Cardiac muscle cell (in vitro differentiated cells and primary cell): ENCODE results near the gene WDR70. TPM values are rescaled to one million over a fixed set of nuclear protein-coding genes. Genes with fewer than 3 reads are reported as not detected.
"Not testable (repeated sequence)": the region's sequence is repeated elsewhere in the genome, so short reads cannot be mapped to it uniquely, and the experiment has no call there.

Experiments used
- DNase-seq, 2 donors: peaks; one replicate each; pipeline versions ENCODE4 v3.0.0 to v3.0.0-alpha.2; 2010 to 2017; ENCODE audit warnings: low read depth in 1 of 2, low spot score in 1 of 2
- H3K27ac ChIP-seq: fragments of 200-600 bp; sonication (generic); 2 replicates; pipeline ENCODE4 v1.5.1; 2016
- H3K27me3 ChIP-seq: fragments of 200-600 bp; sonication (generic); 2 replicates; pipeline ENCODE4 v1.6.0; 2016; ENCODE audit warnings: control low read depth
- H3K36me3 ChIP-seq: fragments of 200-600 bp; sonication (generic); 2 replicates; pipeline ENCODE4 v1.5.1; 2016; ENCODE audit warnings: control low read depth
- H3K4me1 ChIP-seq: fragments of 200-600 bp; sonication (generic); 2 replicates; pipeline ENCODE4 v1.8.1; 2017; ENCODE audit warnings: low read depth, mild to moderate bottlenecking, mixed run types
- H3K4me3 ChIP-seq: fragments of 200-600 bp; sonication (generic); 2 replicates; pipeline ENCODE4 v1.5.1; 2016; ENCODE audit warnings: mild to moderate bottlenecking
- H3K9me3 ChIP-seq: fragments of 200-600 bp; sonication (generic); 2 replicates; pipeline ENCODE4 v1.5.1; 2017; ENCODE audit warnings: low read depth, mild to moderate bottlenecking, control low read depth
- CTCF ChIP-seq: IDR thresholded peaks from 2 replicates; pipeline ENCODE4 v1.5.1; 2012; ENCODE audit warnings: low read depth, mild to moderate bottlenecking, low read length
- polyA plus RNA-seq: library from polyadenylated mRNA; unstranded; fragments of >200 nt; fragmentation: Nextera tagmentation; extraction: Ambion mirVana; gene quantifications from 2 replicates; pipeline ENCODE4 v1.2.1, GENCODE V29; 2016
- total RNA-seq: library from RNA; depleted of rRNA; stranded (reverse); fragments of >200 nt; gene quantifications from 2 replicates; pipeline ENCODE4 v1.2.3, GENCODE V29; 2016

WDR70 gene
- total and polyA plus RNA-seq, 2 experiments from 2014 or later: 21.8 to 22.7 TPM

DNA sequence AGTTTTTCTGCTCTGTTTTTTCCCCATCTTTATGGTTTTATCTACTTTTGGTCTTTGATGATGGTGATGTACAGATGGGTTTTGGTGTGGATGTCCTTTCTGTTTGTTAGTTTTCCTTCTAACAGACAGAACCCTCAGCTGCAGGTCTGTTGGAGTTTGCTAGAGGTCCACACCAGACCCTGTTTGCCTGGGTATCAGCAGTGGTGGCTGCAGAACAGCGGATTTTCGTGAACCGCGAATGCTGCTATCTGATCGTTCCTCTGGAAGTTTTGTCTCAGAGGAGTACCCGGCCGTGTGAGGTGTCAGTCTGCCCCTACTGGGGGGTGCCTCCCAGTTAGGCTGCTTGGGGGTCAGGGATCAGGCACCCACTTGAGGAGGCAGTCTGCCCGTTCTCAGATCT, 300.2 kb downstream of the WDR70 start:
- H3K27ac ChIP-seq, H3K9me3 ChIP-seq, H3K27me3 ChIP-seq, DNase-seq, H3K4me3 ChIP-seq, H3K36me3 ChIP-seq, H3K4me1 ChIP-seq: not testable (repeated sequence)

DNA sequence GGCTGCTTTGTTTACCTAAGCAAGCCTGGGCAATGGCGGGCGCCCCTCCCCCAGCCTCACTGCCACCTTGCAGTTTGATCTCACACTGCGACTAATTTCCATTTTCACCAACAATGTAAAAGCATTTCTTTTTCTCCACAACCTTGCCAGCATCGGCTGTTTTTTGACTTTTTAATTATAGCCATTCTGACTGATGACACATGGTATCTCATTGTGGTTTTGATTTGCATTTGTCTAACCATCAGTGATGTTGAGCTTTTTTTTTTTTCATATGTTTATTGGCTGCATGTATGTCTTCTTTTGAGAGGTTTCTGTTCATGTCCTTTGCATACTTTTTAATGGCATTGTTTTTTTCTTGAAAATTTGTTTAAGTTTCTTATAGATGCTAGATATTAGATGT, 300.8 kb downstream of the WDR70 start:
- not testable (repeated sequence) for H3K27ac ChIP-seq, H3K36me3 ChIP-seq, DNase-seq, H3K27me3 ChIP-seq, H3K9me3 ChIP-seq, H3K4me1 ChIP-seq, H3K4me3 ChIP-seq

GRCh38 chr5:37683072-37683471, 304.0 kb downstream of the WDR70 start:
- TF ChIP-seq CTCF: no peak
- Histone ChIP-seq H3K27me3 (no peaks in the 10 kb centered on the region), H3K36me3 (no peaks in the 10 kb centered on the region), H3K9me3 (no peaks in the 10 kb centered on the region), H3K27ac (no peak overlapping the region), H3K4me1 (no peaks in the 10 kb centered on the region), H3K4me3 (no peak overlapping the region)
- DNase-seq: no peak

GRCh38 chr5:37685211-37685610, 306.1 kb downstream of the WDR70 start:
- TF ChIP-seq CTCF: no peak
- DNase-seq: no peak
- no peaks in the 10 kb centered on the region for H3K36me3 ChIP-seq
- H3K9me3 ChIP-seq: no peaks in the 10 kb centered on the region
- H3K27ac ChIP-seq: no peak overlapping the region
- H3K4me1 ChIP-seq: no peaks in the 10 kb centered on the region
- no peaks in the 10 kb centered on the region for H3K27me3 ChIP-seq
- no peak overlapping the region for H3K4me3 ChIP-seq

DNA sequence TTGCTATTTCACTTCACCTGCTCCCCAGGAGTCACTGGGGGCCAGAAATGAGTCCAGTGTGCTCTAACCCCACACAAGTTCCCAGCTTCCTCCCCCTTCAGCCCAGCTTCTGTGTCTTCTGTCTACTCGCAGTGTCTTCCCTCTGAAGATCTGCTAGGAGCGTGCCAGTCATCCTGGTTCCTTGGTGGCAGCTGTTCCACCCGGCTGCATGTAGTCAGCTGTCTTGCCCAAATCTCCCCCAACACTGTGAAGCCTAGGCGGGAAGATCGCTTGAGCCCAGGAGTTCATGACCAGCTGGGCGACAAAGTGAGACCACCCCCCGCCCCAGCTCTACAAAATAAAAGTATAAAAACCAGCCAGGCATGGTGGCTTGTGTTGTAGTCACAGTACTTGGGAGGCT, 306.7 kb downstream of the WDR70 start:
- TF ChIP-seq CTCF: no peak
- no peaks in the 10 kb centered on the region for H3K4me1 ChIP-seq

DNA sequence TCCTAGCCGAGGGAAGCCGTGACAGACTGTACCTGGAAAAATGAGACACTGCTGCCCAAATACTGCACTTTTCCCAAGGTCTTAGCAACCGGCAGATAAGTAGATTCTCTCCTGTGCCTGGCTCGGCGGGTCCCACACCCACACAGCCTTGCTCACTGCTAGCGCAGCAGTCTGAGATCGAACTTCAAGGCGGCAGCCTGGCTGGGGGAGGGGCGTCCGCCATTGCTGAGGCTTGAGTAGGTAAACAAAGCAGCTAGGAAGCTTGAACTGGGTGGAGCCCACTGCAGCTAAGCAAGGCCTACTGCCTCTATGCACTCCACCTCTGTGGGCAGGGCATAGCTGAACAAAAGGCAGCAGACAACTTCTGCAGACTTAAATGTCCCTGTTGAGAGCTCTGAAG, 309.8 kb downstream of the WDR70 start:
- not testable (repeated sequence) for H3K36me3 ChIP-seq, H3K4me1 ChIP-seq, H3K27ac ChIP-seq, DNase-seq, H3K27me3 ChIP-seq, H3K4me3 ChIP-seq, H3K9me3 ChIP-seq

More for the DNA sequence above, 306.7 kb downstream of the WDR70 start:
- H3K36me3 ChIP-seq: no peaks in the 10 kb centered on the region
- H3K27me3 ChIP-seq: no peaks in the 10 kb centered on the region
- H3K27ac ChIP-seq: no peak overlapping the region
- H3K9me3 ChIP-seq: no peaks in the 10 kb centered on the region
- H3K4me3 ChIP-seq: no peak overlapping the region
- DNase-seq: no peak

DNA sequence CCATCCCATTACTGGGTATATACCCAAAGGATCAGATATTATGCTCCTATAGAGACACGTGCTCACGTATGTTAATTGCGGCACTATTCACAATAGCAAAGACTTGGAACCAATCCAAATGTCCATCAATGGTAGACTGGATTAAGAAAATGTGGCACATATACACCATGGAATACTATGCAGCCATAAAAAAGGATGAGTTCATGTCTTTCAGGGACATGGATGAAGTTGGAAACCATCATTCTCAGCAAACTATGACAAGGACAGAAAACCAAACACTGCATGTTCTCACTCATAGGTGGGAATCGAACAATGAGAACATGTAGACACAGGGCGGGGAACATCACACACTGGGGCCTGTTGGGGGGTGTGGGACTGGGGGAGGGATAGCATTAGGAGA, 315.2 kb downstream of the WDR70 start:
- not testable (repeated sequence) for H3K4me1 ChIP-seq, H3K27me3 ChIP-seq, H3K27ac ChIP-seq, DNase-seq, H3K36me3 ChIP-seq, H3K9me3 ChIP-seq, H3K4me3 ChIP-seq

GRCh38 chr5:37694867-37695266, 315.7 kb downstream of the WDR70 start:
- DNase-seq: no peak
- no peaks in the 10 kb centered on the region for H3K9me3 ChIP-seq
- no peak overlapping the region for H3K27ac ChIP-seq
- no peak for TF ChIP-seq CTCF
- H3K36me3 ChIP-seq: no peaks in the 10 kb centered on the region
- H3K4me3 ChIP-seq: no peak overlapping the region
- H3K27me3 ChIP-seq: no peaks in the 10 kb centered on the region
- H3K4me1 ChIP-seq: no peaks in the 10 kb centered on the region
